K562 (cell line): ENCODE results near the gene LRRC25. TPM values are rescaled to one million over a fixed set of nuclear protein-coding genes. Genes with fewer than 3 reads are reported as not detected.

Source experiments
- ARNT ChIP-seq, 2 experiments: fragments of 450-650 bp; IDR thresholded peaks; 2 replicates each; pipeline ENCODE4 v1.6.1; 2016; ENCODE audit warnings: mild to moderate bottlenecking in 1 of 2
- BRD4 ChIP-seq: fragments of 200-600 bp; sonication (generic); IDR thresholded peaks from 2 replicates; pipeline ENCODE4 v1.6.1; 2017; ENCODE audit warnings: inconsistent platforms
- EGR1 ChIP-seq: fragments of 450-650 bp; conservative IDR thresholded peaks from 2 replicates; pipeline ENCODE4 v1.6.1; 2017; ENCODE audit warnings: mild to moderate bottlenecking
- ERF ChIP-seq: fragments of 450-650 bp; formaldehyde crosslinking; IDR thresholded peaks from 2 replicates; pipeline ENCODE4 v1.4.0; 2020; ENCODE audit warnings: mild to moderate bottlenecking, mixed read lengths
- ETV1 ChIP-seq: fragments of 450-650 bp; conservative IDR thresholded peaks from 2 replicates; pipeline ENCODE4 v1.6.1; 2016; ENCODE audit warnings: missing genetic modification characterization, control low read depth, low read depth, missing compliant biosample characterization
- FIP1L1 ChIP-seq: fragments of 200-400 bp; formaldehyde crosslinking; IDR thresholded peaks from 2 replicates; pipeline ENCODE4 v1.6.1; 2018; ENCODE audit warnings: mild to moderate bottlenecking, low read depth, low read length; ENCODE audit not compliant: poor library complexity, severe bottlenecking
- FOXK1 ChIP-seq: sonication (generic); formaldehyde crosslinking; IDR thresholded peaks from 2 replicates; pipeline ENCODE4 v1.8.0; 2022; ENCODE audit warnings: missing genetic modification reagents, mild to moderate bottlenecking, borderline replicate concordance
- FOXM1 ChIP-seq, 2 experiments: fragments of 450-650 bp in 1 of 2; sonication (generic) in 1 of 2; formaldehyde crosslinking in 1 of 2; IDR thresholded peaks; 2 replicates each; pipeline versions ENCODE4 v1.6.1 to v1.9.0; 2017 to 2022; ENCODE audit warnings: low read depth in 2 of 2, mild to moderate bottlenecking in 2 of 2, missing genetic modification reagents in 1 of 2, moderate library complexity in 1 of 2
- HDAC2 ChIP-seq: fragments of 450-650 bp; IDR thresholded peaks from 2 replicates; pipeline ENCODE4 v1.6.1; 2016; ENCODE audit warnings: mild to moderate bottlenecking
- HDAC8 ChIP-seq: fragments of 450-650 bp; IDR thresholded peaks from 2 replicates; pipeline ENCODE4 v1.6.1; 2016; ENCODE audit warnings: mild to moderate bottlenecking, missing genetic modification characterization, moderate library complexity, missing compliant biosample characterization
- KDM1A ChIP-seq, 2 experiments: fragments of 450-650 bp; IDR thresholded peaks; 2 replicates each; pipeline ENCODE4 v1.6.1; 2016; ENCODE audit warnings: mild to moderate bottlenecking in 2 of 2
- POLR2H ChIP-seq: IDR thresholded peaks from 2 replicates; pipeline ENCODE4 v1.6.1; 2016; ENCODE audit warnings: missing genetic modification characterization, low read depth, mild to moderate bottlenecking, control low read depth, missing compliant biosample characterization, moderate library complexity
- RBFOX2 ChIP-seq: fragments of 200-400 bp; formaldehyde crosslinking; IDR thresholded peaks from 2 replicates; pipeline ENCODE4 v1.6.1; 2017; ENCODE audit warnings: low read depth, mild to moderate bottlenecking, low read length, moderate library complexity
- SMARCA5 ChIP-seq: fragments of 450-650 bp; IDR thresholded peaks from 2 replicates; pipeline ENCODE4 v1.6.1; 2016
- SMC3 ChIP-seq: conservative IDR thresholded peaks from 2 replicates; pipeline ENCODE4 v1.6.1; 2011; ENCODE audit warnings: low read depth, low read length, improper control_type of control experiment; ENCODE audit not compliant: insufficient read depth
- ZBTB1 ChIP-seq: sonication (generic); formaldehyde crosslinking; IDR thresholded peaks from 2 replicates; pipeline ENCODE4 v1.8.1; 2023; ENCODE audit warnings: missing genetic modification reagents, low read depth, mild to moderate bottlenecking, borderline replicate concordance
- ZBTB2 ChIP-seq: fragments of 450-650 bp; IDR thresholded peaks from 2 replicates; pipeline ENCODE4 v1.6.1; 2016; ENCODE audit warnings: antibody characterized with exemption
- ZBTB49 ChIP-seq: sonication (generic); formaldehyde crosslinking; IDR thresholded peaks from 2 replicates; pipeline ENCODE4 v1.8.0; 2022; ENCODE audit warnings: missing genetic modification reagents, mild to moderate bottlenecking, borderline replicate concordance
- ZNF263 ChIP-seq: sonication (generic); formaldehyde crosslinking; IDR thresholded peaks from 2 replicates; pipeline ENCODE4 v1.8.0; 2022; ENCODE audit warnings: mild to moderate bottlenecking, missing genetic modification reagents, borderline replicate concordance
- ZNF395 ChIP-seq: fragments of 200-800 bp; sonication (Bioruptor generic); IDR thresholded peaks from 2 replicates; pipeline ENCODE4 v1.6.1; 2017; ENCODE audit warnings: missing genetic modification characterization, missing compliant biosample characterization
- ZNF740 ChIP-seq, 3 experiments: fragments of 200-800 bp in 1 of 3; sonication (Bioruptor generic) in 1 of 3; sonication (generic) in 1 of 3; formaldehyde crosslinking in 1 of 3; IDR thresholded peaks; 2 replicates each; pipeline versions ENCODE4 v1.6.1 to v1.8.0; 2016 to 2022; ENCODE audit warnings: mild to moderate bottlenecking in 2 of 3, missing compliant biosample characterization in 2 of 3, missing genetic modification characterization in 2 of 3, missing genetic modification reagents in 1 of 3
- ZNF77 ChIP-seq: fragments of 250-450 bp; sonication (Bioruptor Pico); IDR thresholded peaks from 2 replicates; pipeline ENCODE4 v1.5.0; 2020
- polyA plus RNA-seq, 8 experiments: library from polyadenylated mRNA; depleted of rRNA in 4 of 8; stranded (reverse) in 5 of 8; unstranded in 3 of 8; fragments of >200 nt; fragmentation: Nextera tagmentation in 2 of 8; fragmentation: Illumina TruSeq in 1 of 8; extraction: Ambion mirVana in 2 of 8; extraction: Trizol in 1 of 8; gene quantifications; 2 replicates each; pipeline versions ENCODE4 v1.2.1 to v1.2.3, GENCODE V29; 2011 to 2014; ENCODE audit warnings: inconsistent platforms in 1 of 8, missing spikeins in 1 of 8
- total RNA-seq, 7 experiments: library from RNA; depleted of rRNA in 6 of 7; stranded (reverse); fragments of >200 nt in 6 of 7; fragmentation: Illumina TruSeq in 2 of 7; extraction: Trizol in 2 of 7; gene quantifications; 2 replicates each; pipeline versions ENCODE4 v1.2.1 to v1.2.3, GENCODE V29; 2011 to 2021; ENCODE audit warnings: low replicate concordance in 1 of 7

Gene LRRC25
- total and polyA plus RNA-seq, 9 of the 15 experiments (the other 6 are each of a cell fraction or from before 2014, with no cell fraction given) = 0.07 to 0.36 (median 0.10) TPM; not detected in 3

GRCh38 chr19:18418029-18418482 is 20.6 kb upstream of the LRRC25 start (continued):
- TF ChIP-seq ERF (CRISPR knock-in tag) (0 out of 2 replicates have a peak, but pooled peaks have one; percentile 28), POLR2H (no peak), FIP1L1 (peak; percentile 59), ZNF395 (CRISPR knock-in tag) (0 out of 2 replicates have a peak, but pooled peaks have one; percentile 17), KDM1A (IDR thresholded peaks at IDR 0.05) (peak in 1 of 2 experiments; percentile 30; a peak in 1 of 4 replicates), FOXK1 (0 out of 2 replicates have a peak, but pooled peaks have one; percentile 67), HDAC8 (tag) (0 out of 2 replicates have a peak, but pooled peaks have one; percentile 37), ZNF740 (CRISPR knock-in tag; IDR thresholded peaks at IDR 0.05) (peak; percentile 52; the same call in 1 of the 2 replicates), ZNF740 (tag; IDR thresholded peaks at IDR 0.05) (no peak), ZNF77 (CRISPR knock-in tag) (no peak), RBFOX2 (no peak), ZNF263 (0 out of 2 replicates have a peak, but pooled peaks have one; percentile 37), BRD4 (no peak), ZBTB1 (0 out of 2 replicates have a peak, but pooled peaks have one; percentile 24), SMC3 (no peak), ZBTB49 (no peak), FOXM1 (IDR thresholded peaks at IDR 0.05; ENCODE audit: low read depth) (0 out of 2 replicates have a peak, but pooled peaks have one; percentile 4), FOXM1 (CRISPR knock-in tag; IDR thresholded peaks at IDR 0.05; ENCODE audit: low read depth) (no peak), HDAC2 (no peak), SMARCA5 (no peak), ARNT (IDR thresholded peaks at IDR 0.05) (no peak), EGR1 (peak; percentile 86), ETV1 (no peak), ZBTB2 (peak; percentile 66)
